IMR-90 (cell line): Measurements from ENCODE around the gene PHACTR3. TPM values are rescaled to one million over a fixed set of nuclear protein-coding genes. Genes with fewer than 3 reads are reported as not detected.

Experiments used
- polyA plus RNA-seq, 3 experiments: library from polyadenylated mRNA; depleted of rRNA; stranded (reverse); fragments of >200 nt; gene quantifications; 2 replicates each; pipeline ENCODE4 v1.2.3, GENCODE V29; 2012; ENCODE audit warnings: low replicate concordance in 1 of 3
- total RNA-seq: library from RNA; depleted of rRNA; stranded (reverse); fragments of >200 nt; gene quantifications from 2 replicates; pipeline ENCODE4 v1.2.3, GENCODE V29; 2012
- TF ChIP-seq, protein P1 (sequence below): fragments of 150-350 bp; IDR thresholded peaks from 2 replicates; pipeline ENCODE4 v1.6.1; 2016; ENCODE audit warnings: low read depth, mild to moderate bottlenecking, low read length, moderate library complexity, borderline replicate concordance

Gene PHACTR3
- total and polyA plus RNA-seq, 2 of the 4 experiments (the other 2 are of a cell fraction), result not detected

- TF ChIP-seq, protein P1, sequence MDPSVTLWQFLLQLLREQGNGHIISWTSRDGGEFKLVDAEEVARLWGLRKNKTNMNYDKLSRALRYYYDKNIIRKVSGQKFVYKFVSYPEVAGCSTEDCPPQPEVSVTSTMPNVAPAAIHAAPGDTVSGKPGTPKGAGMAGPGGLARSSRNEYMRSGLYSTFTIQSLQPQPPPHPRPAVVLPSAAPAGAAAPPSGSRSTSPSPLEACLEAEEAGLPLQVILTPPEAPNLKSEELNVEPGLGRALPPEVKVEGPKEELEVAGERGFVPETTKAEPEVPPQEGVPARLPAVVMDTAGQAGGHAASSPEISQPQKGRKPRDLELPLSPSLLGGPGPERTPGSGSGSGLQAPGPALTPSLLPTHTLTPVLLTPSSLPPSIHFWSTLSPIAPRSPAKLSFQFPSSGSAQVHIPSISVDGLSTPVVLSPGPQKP, result no peak
Observed at GRCh38 chr20:59827138-59828056, 223.1 kb downstream of the PHACTR3 start (continued).
